Left lung (tissue), 10 donors: ENCODE measurements around the gene C9orf72. TPM values are rescaled to one million over a fixed set of nuclear protein-coding genes. Genes with fewer than 3 reads are reported as not detected.

ENCODE experiments used
- ATAC-seq: fragments of 200-7000 bp; cut with Tn5 transposase; one replicate; pipeline ENCODE4 v1.9.1; 2020; ENCODE audit warnings: moderate library complexity
- DNase-seq, 4 donors: peaks; one replicate each; pipeline ENCODE4 v3.0.0-alpha.2; 2013 to 2020
- H3K27ac ChIP-seq, 2 donors: fragments of 200-600 bp; sonication (generic) in 1 of 2; one replicate each; pipeline versions ENCODE4 v1.5.0 to v1.8.0; 2020 to 2021
- H3K27me3 ChIP-seq, 2 donors: fragments of 200-600 bp; sonication (generic) in 1 of 2; one replicate each; pipeline versions ENCODE4 v1.5.0 to v1.8.0; 2020 to 2021
- H3K36me3 ChIP-seq, 2 donors: fragments of 200-600 bp; sonication (generic) in 1 of 2; one replicate each; pipeline versions ENCODE4 v1.5.0 to v1.8.0; 2020 to 2021
- H3K4me1 ChIP-seq, 2 donors: fragments of 200-600 bp; one replicate each; pipeline ENCODE4 v1.8.0; 2021
- H3K4me3 ChIP-seq, 2 donors: fragments of 200-600 bp; sonication (generic) in 1 of 2; one replicate each; pipeline versions ENCODE4 v1.5.0 to v1.8.0; 2020 to 2021; ENCODE audit warnings: mild to moderate bottlenecking in 1 of 2
- H3K9me3 ChIP-seq, 2 donors: fragments of 200-600 bp; sonication (generic) in 1 of 2; one replicate each; pipeline versions ENCODE4 v1.5.0 to v1.8.0; 2020 to 2021
- intact Hi-C, 2 donors: fragments of 100-400 bp; cut with DNase I; formaldehyde crosslinking; loops; one replicate each; pipeline versions ENCODE4 v1.11.2 to v1.14.2; 2022
- polyA plus RNA-seq, 6 donors: library from polyadenylated mRNA; unstranded; fragments of 120-200 nt; gene quantifications; one replicate each; pipeline ENCODE4 v1.2.1, GENCODE V29; 2013; ENCODE audit not compliant: insufficient read length in 6 of 6
- total RNA-seq, 2 donors: library from RNA; stranded (reverse); fragmentation: NEBNext Ultra II Directional; extraction: Animal tissue kit (Norgen Biotek cat#: 25700); gene quantifications; one replicate each; pipeline ENCODE4 v1.2.1, GENCODE V29; 2021
- TF ChIP-seq, protein P1 (sequence below), 2 donors: fragments of 200-600 bp; sonication (generic) in 1 of 2; IDR thresholded peaks; one replicate each; pipeline versions ENCODE4 v1.5.0 to v1.8.0; 2021; ENCODE audit warnings: antibody characterized with exemption in 2 of 2
- donor health status: DM: no; HTN: yes; CAD: no.
- donor health status: DM: no; HTN: no; CAD: no.

The C9orf72 gene
- total and polyA plus RNA-seq, 8 donors, result 17.1 to 32.4 (median 23.5) TPM

DNA sequence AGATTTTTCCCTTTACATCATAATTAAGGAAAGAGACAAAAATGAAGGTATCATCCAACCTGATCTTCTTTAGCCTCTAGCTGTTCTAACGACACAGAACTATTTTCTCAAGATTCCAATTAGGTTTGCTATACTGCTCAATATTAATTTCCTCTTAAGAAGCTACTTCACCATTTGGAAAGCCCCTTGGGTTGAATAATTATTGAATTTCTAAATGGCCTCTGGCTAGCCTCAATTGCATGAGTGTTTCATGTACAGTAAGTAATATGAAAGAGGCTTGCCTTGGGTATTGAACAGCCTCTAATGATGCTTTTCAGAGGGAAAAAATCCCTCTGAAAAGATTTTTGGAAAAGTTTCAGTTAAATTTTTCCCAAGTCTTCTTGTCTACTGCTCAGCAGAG lies 40.0 kb downstream of the C9orf72 start:
- TF ChIP-seq, protein P1, sequence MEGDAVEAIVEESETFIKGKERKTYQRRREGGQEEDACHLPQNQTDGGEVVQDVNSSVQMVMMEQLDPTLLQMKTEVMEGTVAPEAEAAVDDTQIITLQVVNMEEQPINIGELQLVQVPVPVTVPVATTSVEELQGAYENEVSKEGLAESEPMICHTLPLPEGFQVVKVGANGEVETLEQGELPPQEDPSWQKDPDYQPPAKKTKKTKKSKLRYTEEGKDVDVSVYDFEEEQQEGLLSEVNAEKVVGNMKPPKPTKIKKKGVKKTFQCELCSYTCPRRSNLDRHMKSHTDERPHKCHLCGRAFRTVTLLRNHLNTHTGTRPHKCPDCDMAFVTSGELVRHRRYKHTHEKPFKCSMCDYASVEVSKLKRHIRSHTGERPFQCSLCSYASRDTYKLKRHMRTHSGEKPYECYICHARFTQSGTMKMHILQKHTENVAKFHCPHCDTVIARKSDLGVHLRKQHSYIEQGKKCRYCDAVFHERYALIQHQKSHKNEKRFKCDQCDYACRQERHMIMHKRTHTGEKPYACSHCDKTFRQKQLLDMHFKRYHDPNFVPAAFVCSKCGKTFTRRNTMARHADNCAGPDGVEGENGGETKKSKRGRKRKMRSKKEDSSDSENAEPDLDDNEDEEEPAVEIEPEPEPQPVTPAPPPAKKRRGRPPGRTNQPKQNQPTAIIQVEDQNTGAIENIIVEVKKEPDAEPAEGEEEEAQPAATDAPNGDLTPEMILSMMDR (IDR thresholded peaks at IDR 0.05), result no peak
- Histone ChIP-seq H3K27ac (peak overlapping the region in 1 of 2 donors; percentile 5), H3K36me3 (peaks cover 0 to 6% of the 10 kb centered on the region in 2 donors), H3K4me3 (no peak overlapping the region), H3K4me1 (peaks cover 4 to 37% of the 10 kb centered on the region in 2 donors), H3K9me3 (no peaks in the 10 kb centered on the region), H3K27me3 (peaks cover 0 to 16% of the 10 kb centered on the region in 2 donors)
- no peak for ATAC-seq
- intact Hi-C loops, result loop anchor here in 1 of 2 donors (10.0 kb wide), 1 partner anchor 199 kb away; no protein-coding TSS in a partner anchor
- DNase-seq, result no peak

- Histone ChIP-seq H3K9me3 (no peaks in the 10 kb centered on the region), H3K4me1 (peaks cover 4 to 46% of the 10 kb centered on the region in 2 donors), H3K4me3 (no peak overlapping the region), H3K27ac (no peak overlapping the region), H3K36me3 (peaks cover 0 to 6% of the 10 kb centered on the region in 2 donors), H3K27me3 (peaks cover 0 to 26% of the 10 kb centered on the region in 2 donors)
- no peak for ATAC-seq
- DNase-seq, result no peak
- TF ChIP-seq, protein P1 (IDR thresholded peaks at IDR 0.05), result no peak
- intact Hi-C loops, result loop anchor here in 1 of 2 donors (10.0 kb wide), 1 partner anchor 197 kb away; no protein-coding TSS in a partner anchor
Observed at GRCh38 chr9:27532046-27532445, 41.2 kb downstream of the C9orf72 start.

DNA sequence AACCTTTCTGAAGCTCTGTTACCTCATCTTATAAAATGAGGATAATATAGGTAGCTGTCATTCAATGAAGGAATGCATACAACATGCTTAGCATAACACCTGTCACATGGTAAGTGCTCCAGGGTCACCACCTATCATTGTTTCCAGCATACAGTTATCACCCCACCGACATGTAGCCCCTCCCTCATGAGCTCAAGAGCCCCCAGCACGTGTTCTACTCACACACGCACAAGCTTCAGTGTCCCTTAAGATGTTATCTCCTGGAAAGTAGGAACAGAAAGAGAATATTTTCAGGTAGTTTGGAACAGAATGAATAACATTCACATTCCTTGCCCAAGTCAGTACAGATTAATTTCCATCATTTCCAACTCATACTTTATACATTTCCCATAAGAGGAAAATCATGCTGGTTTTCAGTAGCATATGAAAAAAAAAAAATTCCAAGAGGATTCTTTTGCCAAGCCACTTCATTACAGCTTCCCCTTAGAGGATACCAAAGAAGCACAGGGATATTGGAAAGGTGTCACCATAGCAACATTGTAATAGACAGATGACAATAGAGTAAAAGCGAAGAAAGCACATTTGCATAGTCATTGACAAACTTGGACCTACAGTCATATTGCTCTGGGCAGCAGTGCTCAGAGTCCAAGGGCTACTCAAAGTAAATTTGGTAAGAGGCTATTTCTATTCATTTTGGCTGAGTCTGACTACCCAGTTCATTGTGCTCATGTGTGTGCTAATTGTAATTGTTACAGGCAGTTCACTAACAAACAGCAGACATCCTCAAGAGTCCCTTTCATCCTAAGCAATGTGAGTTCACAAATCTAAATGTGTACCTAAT lies 42.1 kb downstream of the C9orf72 start:
- H3K4me3 ChIP-seq, result no peak overlapping the region
- DNase-seq (no peak), ATAC-seq (no peak)
- TF ChIP-seq, protein P1 (IDR thresholded peaks at IDR 0.05), result no peak
- no peak overlapping the region for H3K27ac ChIP-seq
- H3K9me3 ChIP-seq, result no peaks in the 10 kb centered on the region
- H3K4me1 ChIP-seq, result peaks cover 4 to 46% of the 10 kb centered on the region in 2 donors
- peaks cover 0 to 26% of the 10 kb centered on the region in 2 donors for H3K27me3 ChIP-seq
- intact Hi-C loops, result loop anchor here in 1 of 2 donors (10.0 kb wide), 1 partner anchor 196 kb away; no protein-coding TSS in a partner anchor
- H3K36me3 ChIP-seq, result peaks cover 0 to 6% of the 10 kb centered on the region in 2 donors

DNA sequence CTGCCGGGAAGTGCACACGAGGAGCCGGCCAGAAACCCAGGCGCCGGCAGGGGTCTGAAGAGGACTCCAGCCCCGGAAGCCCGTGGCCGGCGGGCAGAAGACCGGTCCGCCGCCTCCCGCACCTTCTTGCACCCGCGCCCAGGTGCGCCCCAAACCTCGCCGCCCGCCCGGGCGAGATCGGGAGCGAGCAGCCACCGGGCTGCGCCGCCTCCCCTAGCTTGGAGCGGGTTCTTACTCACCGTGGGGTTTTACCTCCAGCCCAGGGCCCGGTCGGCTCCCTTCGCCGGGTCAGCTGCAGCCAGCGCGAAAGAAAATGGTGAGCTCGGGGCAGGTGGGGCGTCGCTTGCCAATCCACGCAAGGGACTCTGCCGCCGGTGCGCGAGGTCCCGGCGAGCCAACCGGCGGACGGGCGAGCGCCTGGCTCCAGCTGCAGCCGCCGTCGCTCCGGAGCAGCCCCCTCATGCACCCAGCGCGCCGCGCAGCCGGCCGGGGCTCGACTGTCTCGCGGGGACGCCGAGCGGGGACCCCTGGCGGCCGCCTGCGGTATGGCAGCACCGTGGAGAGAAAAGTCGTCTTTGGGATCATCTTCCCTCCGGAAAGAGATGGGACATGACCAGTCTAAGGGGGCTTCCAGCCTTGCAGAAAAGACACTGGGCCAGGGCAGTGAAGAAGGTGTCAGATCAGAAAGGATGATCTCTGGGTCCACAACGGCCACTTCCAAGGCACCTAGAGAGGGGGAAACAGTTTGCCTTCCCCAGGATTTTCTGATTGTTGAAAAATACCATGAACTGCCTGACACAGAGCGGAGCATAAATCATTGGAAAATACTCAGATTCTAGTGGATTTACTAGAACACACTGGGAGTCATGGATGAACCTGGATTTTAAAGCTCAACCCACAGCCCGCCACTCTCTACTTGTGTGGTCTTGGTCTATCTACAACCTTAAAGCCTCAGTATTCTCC lies 43.7 kb downstream of the C9orf72 start, which contains the start of gene MOB3B:
TSS of gene MOB3B (minus strand) at position 499 of the 963 bp plus-strand sequence. CDS start 74,264 bp downstream, outside the sequence.
- no peaks in the 10 kb centered on the region for H3K36me3 ChIP-seq
- H3K27ac ChIP-seq, result peak within 1 kb of the TSS; percentile 76 to 87
- intact Hi-C loops, result loop anchor here (5.0 to 10.0 kb wide), 2 partner anchors 192 to 195 kb away; no protein-coding TSS in a partner anchor
- H3K4me1 ChIP-seq, result peaks cover 4 to 33% of the 10 kb centered on the region in 2 donors
- peaks cover 0 to 26% of the 10 kb centered on the region in 2 donors for H3K27me3 ChIP-seq
- TF ChIP-seq, protein P1 (IDR thresholded peaks at IDR 0.05), result peak; percentile 92 to 97
- DNase-seq, result peak; percentile 75 to 96 (median 86)
- ATAC-seq, result peak; percentile 89
- no peaks in the 10 kb centered on the region for H3K9me3 ChIP-seq
- peak within 1 kb of the TSS; percentile 70 to 81 for H3K4me3 ChIP-seq
